Natural killer cell treated with Interleukin-12 subunit alpha and Interleukin-12 subunit beta and Interleukin-15 and Interleukin-18, amount 100 ng/mL, for 72 hours (primary cell): ENCODE measurements around the gene SMIM41. TPM values are rescaled to one million over a fixed set of nuclear protein-coding genes. Genes with fewer than 3 reads are reported as not detected.

ENCODE experiments used
- ATAC-seq, 2 donors: fragments of 150-1000 bp; cut with Tn5 transposase in 1 of 2; sonication (Bioruptor Pico), chemical (Tn5 transposase) in 1 of 2; 2 replicates each; pipeline ENCODE4 v1.10.0; 2021
- DNase-seq: peaks from one replicate; pipeline ENCODE4 v3.0.0; 2022; ENCODE audit warnings: low spot score
- H3K27ac Mint-ChIP-seq, 2 donors: 1 replicate in 1 of 2; 2 replicates in 1 of 2; pipeline ENCODE4 v1.8.0; 2022; ENCODE audit warnings: mixed read lengths in 2 of 2, mild to moderate bottlenecking in 1 of 2, moderate library complexity in 1 of 2
- H3K27me3 Mint-ChIP-seq, 2 donors: 1 replicate in 1 of 2; 2 replicates in 1 of 2; pipeline ENCODE4 v1.8.0; 2022; ENCODE audit warnings: mixed read lengths in 2 of 2
- H3K36me3 Mint-ChIP-seq: one replicate; pipeline ENCODE4 v1.8.0; 2022; ENCODE audit warnings: mixed read lengths
- H3K4me1 Mint-ChIP-seq, 2 donors: 1 replicate in 1 of 2; 2 replicates in 1 of 2; pipeline ENCODE4 v1.8.0; 2022; ENCODE audit warnings: low read depth in 2 of 2, mixed read lengths in 2 of 2, mild to moderate bottlenecking in 1 of 2
- H3K4me3 Mint-ChIP-seq: one replicate; pipeline ENCODE4 v1.8.0; 2022; ENCODE audit warnings: mixed read lengths
- H3K9me3 Mint-ChIP-seq: 2 replicates; pipeline ENCODE4 v1.8.0; 2022; ENCODE audit warnings: mixed read lengths
- total RNA-seq, 2 donors: library from RNA; stranded (reverse); gene quantifications; one replicate each; pipeline ENCODE4 v1.2.3, GENCODE V29; 2022

Gene SMIM41
- total RNA-seq, 2 donors from 2014 or later, result not detected

DNA sequence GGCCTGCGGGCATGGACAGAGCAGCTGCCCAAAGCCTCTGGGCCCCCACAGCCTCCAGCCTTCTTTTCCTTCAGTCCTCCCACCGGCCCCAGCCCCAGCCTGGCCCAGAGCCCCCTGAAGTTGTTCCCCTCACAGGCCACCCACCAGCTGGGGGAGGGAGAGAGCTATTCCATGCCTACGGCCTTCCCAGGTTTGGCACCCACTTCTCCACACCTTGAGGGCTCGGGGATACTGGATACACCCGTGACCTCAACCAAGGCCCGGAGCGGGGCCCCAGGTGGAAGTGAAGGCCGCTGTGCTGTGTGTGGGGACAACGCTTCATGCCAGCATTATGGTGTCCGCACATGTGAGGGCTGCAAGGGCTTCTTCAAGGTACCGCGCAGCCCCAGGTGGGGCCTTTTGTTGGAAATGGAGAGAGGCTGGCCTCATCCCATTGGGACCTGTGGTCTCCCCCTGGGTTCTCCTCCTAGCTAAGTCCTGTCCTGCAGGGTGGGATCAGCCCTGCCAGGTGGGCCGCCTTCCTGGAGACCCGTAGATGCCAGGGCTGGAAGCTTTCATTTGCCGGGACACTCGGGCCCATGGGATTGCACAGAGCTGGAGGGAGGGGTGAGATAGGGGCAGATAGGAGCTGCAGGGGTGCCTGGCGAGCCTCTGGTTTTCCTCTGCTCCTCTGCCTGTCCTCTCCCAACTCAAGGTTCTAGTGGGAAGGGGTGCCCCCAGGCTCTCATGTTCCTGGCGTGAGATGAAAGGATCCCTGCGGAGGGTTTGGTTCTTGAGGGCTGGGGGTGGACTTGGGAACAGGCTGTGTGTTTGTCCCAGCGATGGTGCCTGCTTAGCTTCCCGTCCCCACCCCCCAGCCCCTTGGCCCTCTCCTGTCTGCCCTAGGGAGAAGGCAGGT is 24.4 kb upstream of the SMIM41 start:
- Mint-ChIP-seq H3K4me1 (peaks cover 16 to 22% of the 10 kb centered on the region in 2 donors), H3K27me3 (no peaks in the 10 kb centered on the region), H3K36me3 (no peaks in the 10 kb centered on the region), H3K9me3 (no peaks in the 10 kb centered on the region), H3K27ac (no peak overlapping the region), H3K4me3 (no peak overlapping the region)
- DNase-seq, result no peak
- ATAC-seq, result no peak

GRCh38 chr12:52055731-52056711 is 23.5 kb upstream of the SMIM41 start:
- Mint-ChIP-seq H3K27me3 (no peaks in the 10 kb centered on the region), H3K4me1 (peaks cover 12 to 18% of the 10 kb centered on the region in 2 donors), H3K9me3 (no peaks in the 10 kb centered on the region), H3K4me3 (no peak overlapping the region), H3K27ac (no peak overlapping the region), H3K36me3 (no peaks in the 10 kb centered on the region)
- ATAC-seq, result no peak
- no peak for DNase-seq

- Mint-ChIP-seq H3K9me3 (no peaks in the 10 kb centered on the region), H3K4me1 (peaks cover 3 to 11% of the 10 kb centered on the region in 2 donors), H3K27ac (no peak overlapping the region), H3K27me3 (no peaks in the 10 kb centered on the region), H3K36me3 (no peaks in the 10 kb centered on the region), H3K4me3 (no peak overlapping the region)
- DNase-seq (no peak), ATAC-seq (no peak)
These were observed 22.5 kb upstream of the SMIM41 start for GRCh38 chr12:52056801-52057637.

DNA sequence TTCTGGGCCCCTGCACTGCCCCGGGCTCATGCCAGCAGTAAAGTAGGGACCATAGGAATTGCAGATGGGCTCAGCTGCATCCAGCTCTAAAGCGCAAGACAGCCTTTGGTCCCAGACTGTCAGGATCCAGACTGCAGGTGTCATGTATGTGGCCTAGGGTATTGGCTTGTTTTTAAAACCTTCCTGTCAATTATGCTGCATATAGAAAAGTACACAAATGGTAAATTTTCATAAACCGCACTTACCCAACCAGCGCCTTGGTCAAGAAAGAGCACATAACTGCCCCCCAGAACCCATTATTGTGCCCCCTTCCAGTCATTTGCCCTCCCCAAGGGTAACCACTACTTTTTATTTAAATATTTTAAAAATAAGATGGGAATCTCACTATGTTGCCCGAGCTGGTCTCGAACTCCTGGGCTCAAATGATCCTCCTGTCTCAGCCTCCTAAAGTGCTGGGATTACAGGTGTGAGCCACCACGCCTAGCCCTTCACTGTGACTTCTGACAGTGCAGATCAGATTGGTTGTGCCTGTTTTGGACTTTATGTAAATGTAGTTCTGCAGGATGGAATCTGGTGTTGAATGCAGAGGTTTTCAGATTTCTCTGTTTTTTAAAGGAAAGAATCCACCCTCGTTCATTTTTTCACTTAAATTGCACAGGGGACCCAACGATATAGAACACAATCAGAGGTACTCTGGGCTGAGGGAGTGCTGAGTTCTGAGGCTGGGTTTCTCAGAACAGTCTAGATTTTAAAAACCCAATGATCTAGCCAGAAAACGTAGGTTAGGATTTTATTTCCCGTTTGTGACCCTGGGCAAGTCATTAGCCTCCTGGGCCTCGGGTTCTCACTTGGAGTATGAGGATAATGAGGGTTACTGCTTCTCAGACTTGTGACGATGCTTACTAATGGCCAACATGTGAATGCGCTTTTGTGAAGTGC is 21.6 kb upstream of the SMIM41 start:
- H3K4me1 Mint-ChIP-seq, result peaks cover 0 to 2% of the 10 kb centered on the region in 2 donors
- no peaks in the 10 kb centered on the region for H3K36me3 Mint-ChIP-seq
- ATAC-seq (no peak), DNase-seq (no peak)
- no peak overlapping the region for H3K4me3 Mint-ChIP-seq
- no peak overlapping the region for H3K27ac Mint-ChIP-seq
- H3K27me3 Mint-ChIP-seq, result no peaks in the 10 kb centered on the region
- H3K9me3 Mint-ChIP-seq, result no peaks in the 10 kb centered on the region

GRCh38 chr12:52058631-52059361 is 20.7 kb upstream of the SMIM41 start:
- Mint-ChIP-seq H3K4me1 (no peaks in the 10 kb centered on the region), H3K4me3 (no peak overlapping the region), H3K9me3 (no peaks in the 10 kb centered on the region), H3K27me3 (peaks cover 0 to 2% of the 10 kb centered on the region in 2 donors), H3K27ac (no peak overlapping the region), H3K36me3 (no peaks in the 10 kb centered on the region)
- ATAC-seq (no peak), DNase-seq (no peak)

GRCh38 chr12:52059582-52060497 is 19.7 kb upstream of the SMIM41 start:
- no peaks in the 10 kb centered on the region for H3K9me3 Mint-ChIP-seq
- no peak for ATAC-seq

GRCh38 chr12:52060498-52061177 is 18.9 kb upstream of the SMIM41 start:
- H3K27me3 Mint-ChIP-seq, result peaks cover 0 to 10% of the 10 kb centered on the region in 2 donors

More at GRCh38 chr12:52059582-52060497, 19.7 kb upstream of the SMIM41 start:
- H3K4me1 Mint-ChIP-seq, result no peaks in the 10 kb centered on the region
- H3K27ac Mint-ChIP-seq, result no peak overlapping the region
- no peak for DNase-seq
- H3K36me3 Mint-ChIP-seq, result no peaks in the 10 kb centered on the region
- H3K4me3 Mint-ChIP-seq, result no peak overlapping the region
- H3K27me3 Mint-ChIP-seq, result peaks cover 0 to 5% of the 10 kb centered on the region in 2 donors

GRCh38 chr12:52061470-52062166 is 17.9 kb upstream of the SMIM41 start:
- Mint-ChIP-seq H3K27me3 (peaks cover 6 to 17% of the 10 kb centered on the region in 2 donors), H3K4me3 (no peak overlapping the region), H3K27ac (no peak overlapping the region), H3K4me1 (peaks cover 4 to 6% of the 10 kb centered on the region in 2 donors), H3K36me3 (no peaks in the 10 kb centered on the region), H3K9me3 (no peaks in the 10 kb centered on the region)
- ATAC-seq (no peak), DNase-seq (no peak)

More at GRCh38 chr12:52060498-52061177, 18.9 kb upstream of the SMIM41 start:
- DNase-seq (no peak), ATAC-seq (no peak)
- Mint-ChIP-seq H3K27ac (no peak overlapping the region), H3K9me3 (no peaks in the 10 kb centered on the region), H3K36me3 (no peaks in the 10 kb centered on the region), H3K4me3 (no peak overlapping the region), H3K4me1 (no peaks in the 10 kb centered on the region)

DNA sequence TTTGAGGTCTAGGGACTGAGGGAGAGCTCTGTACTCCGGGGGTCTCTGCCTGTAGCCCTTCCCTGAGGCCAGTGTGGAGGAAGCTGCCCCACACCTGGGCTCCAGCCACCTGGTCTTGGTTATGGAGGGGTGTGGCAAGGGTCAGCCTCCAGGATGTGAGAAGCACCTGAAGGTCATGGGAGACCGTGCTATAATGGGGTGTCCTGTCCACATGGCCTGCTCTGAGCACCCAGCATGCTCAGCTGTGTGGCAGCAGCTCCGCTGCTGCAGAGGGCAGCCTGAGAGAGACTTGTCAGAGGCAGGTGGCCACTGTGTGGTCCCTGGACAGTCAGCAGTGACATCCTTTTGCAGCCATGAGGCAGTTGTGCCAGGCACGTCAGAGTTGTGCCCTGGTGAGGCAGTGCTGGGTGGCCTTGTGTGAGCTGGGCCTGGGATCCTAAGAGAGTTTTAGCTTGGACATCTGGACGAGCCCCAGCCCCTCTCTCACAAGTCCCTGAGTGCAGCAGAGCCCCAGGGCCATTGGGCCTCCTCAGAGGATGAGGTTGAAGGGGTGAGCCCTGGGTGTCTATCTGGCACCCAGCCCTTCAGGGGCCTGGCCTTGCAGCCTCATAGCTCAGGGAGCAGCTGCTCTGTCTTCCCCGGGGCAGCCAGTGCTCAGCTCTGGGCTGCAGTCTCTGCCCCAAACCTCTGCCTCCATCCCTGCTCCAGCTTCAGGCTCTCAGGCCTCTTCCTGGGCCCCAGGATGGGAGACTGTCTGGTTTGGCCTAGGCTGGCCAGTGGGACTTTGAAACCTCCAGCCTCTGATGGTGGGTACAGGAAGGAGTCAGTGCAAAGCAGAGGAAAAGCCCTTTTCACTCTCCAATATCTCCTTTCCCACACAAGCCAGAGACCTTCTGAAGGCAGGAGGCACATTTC is 17.1 kb upstream of the SMIM41 start:
- ATAC-seq, result no peak
- no peak for DNase-seq
- H3K27ac Mint-ChIP-seq, result no peak overlapping the region
- H3K9me3 Mint-ChIP-seq, result no peaks in the 10 kb centered on the region
- no peaks in the 10 kb centered on the region for H3K36me3 Mint-ChIP-seq
- peaks cover 5 to 10% of the 10 kb centered on the region in 2 donors for H3K4me1 Mint-ChIP-seq
- H3K27me3 Mint-ChIP-seq, result peaks cover 8 to 21% of the 10 kb centered on the region in 2 donors
- H3K4me3 Mint-ChIP-seq, result no peak overlapping the region
